NK-92 (cell line): Measurements from ENCODE around the gene ICAM2.
"Not testable (repeated sequence)": the region's sequence is repeated elsewhere in the genome, so short reads cannot be mapped to it uniquely, and the experiment has no call there.

Source experiments
- DNase-seq: peaks from one replicate; lab custom pipeline; 2025; ENCODE audit not compliant: unreplicated experiment; lab: John Stamatoyannopoulos, UW

ICAM2 gene

GRCh38 chr17:63998050-63998720 is 22.2 kb downstream of the ICAM2 start, which contains the start of gene PRR29:
Gene PRR29 (plus strand): TSS chr17:63998351. CDS start chr17:63998365, 14 bp downstream.
- DNase-seq, result no peak

DNA sequence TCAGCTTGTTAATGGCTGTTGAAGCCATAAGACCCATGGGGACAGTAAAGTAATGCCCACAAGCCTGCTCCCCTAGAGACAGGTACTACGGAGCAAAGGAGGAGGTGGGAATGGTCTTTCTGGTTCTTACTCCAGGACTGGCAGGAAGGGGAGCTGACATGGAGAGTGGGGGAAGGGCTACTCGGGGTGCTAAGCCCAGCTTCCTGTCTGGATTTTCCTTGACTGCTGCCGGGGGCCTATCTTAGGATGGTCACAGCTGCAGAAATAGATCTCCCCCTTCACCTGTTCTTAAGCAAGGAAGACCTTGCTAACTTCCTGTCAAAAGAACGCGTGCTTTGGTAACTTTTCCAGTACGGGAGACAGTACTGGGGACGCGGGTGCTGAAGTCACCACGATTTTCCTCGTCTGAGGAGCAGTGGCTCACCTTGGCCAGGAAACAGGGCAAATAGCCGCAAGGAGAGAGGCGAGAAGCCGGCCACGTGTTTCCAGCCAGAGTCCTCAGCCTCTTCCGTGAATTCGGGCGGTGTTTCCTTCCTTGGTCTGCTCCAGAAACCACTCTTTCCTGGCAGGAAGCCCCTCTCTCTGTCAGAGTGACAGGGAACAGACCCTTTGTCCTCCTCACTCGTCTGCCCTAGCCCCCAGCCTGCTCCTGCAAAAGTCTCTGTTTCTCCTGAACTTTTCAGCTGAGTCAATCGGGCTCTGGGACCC is 22.9 kb downstream of the ICAM2 start:
- no peak for DNase-seq

DNA sequence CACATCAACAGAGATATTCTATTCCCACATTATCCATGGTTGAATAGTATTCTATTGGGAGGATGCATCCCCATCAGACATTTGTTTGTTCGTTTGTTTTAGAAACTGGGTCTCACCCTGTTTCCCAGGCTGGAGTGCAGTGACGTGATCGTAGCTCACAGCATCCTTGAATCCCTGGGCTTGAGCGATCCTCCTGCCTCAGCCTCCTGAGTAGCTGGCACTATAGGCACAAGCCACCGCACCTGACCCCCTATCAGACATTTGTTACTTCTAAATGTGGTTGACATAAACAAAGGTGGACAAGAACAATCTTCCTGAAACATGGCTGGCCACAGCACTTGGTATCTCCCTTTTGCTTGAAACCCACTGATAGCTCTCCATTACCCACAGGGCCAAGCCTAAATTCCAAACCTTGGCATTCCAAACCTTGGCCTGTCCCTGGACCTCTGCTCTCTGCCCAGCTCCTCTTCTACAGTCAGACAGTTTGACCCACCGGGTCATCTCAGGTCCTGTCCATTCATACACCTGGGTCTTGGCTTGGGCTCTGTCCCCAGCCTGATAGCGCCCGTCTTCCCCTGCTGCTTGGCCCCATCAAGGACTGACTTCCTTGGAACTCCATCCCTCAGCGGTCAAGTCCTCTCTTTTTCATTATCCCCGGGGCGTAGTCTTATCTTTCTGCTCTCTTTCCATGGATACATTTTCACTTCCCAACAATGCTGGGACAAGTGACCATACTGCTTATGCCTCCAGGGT is 23.8 kb downstream of the ICAM2 start:
- no peak for DNase-seq

GRCh38 chr17:63995626-63996025 is 24.8 kb downstream of the ICAM2 start:
- no peak for DNase-seq

- DNase-seq, result no peak
Measured at GRCh38 chr17:63993368-63993985, 27.0 kb downstream of the ICAM2 start.

DNA sequence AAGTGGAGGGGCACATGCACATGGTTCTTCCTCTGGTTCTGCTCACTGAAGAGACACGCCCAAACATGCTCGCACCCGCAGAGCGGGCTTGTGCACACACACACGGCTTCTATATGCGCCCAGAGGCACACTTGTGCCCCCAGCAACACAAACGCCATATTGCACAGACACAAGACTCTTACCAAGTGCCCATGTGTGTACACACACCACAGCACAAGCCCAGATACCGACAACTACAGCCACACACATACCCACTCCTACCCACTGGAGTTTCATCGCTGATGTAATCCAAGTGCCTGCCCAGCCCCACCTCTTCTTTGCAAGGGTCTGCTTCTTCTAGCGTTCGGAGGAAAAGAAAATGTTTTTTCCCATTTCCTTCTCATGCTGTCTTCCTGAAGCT is 28.8 kb downstream of the ICAM2 start:
- DNase-seq, result no peak

DNA sequence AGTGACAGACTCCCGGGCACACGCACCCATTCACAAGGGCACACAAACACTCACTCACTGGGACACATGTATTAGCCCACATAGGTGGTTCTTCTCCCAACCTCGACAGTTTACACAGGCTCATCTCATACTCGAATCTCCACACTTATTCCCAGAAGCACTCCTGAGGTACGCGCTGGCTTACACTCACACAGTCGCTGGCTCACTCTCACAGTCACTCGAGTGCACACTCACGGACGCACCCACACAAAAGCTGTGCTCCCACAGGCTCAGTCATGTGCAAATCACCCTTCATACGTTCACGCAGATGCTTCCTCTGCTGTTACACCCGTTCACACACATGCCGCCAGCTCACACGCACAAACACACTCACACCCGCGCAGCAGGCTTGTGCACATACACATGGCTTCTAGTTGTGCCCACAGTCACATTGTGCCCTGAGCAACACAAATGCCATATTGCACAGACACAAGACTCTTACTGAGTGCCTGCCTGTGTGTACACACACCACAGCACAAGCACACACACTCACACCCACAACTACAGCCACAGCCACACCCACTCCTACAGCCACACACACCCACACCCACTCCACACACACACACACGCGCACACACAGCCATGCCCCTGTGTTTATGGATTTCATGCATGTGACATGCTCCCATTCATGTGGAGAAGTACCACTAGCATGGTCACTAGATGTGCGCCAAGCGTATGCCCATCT is 30.6 kb downstream of the ICAM2 start:
- no peak for DNase-seq

DNA sequence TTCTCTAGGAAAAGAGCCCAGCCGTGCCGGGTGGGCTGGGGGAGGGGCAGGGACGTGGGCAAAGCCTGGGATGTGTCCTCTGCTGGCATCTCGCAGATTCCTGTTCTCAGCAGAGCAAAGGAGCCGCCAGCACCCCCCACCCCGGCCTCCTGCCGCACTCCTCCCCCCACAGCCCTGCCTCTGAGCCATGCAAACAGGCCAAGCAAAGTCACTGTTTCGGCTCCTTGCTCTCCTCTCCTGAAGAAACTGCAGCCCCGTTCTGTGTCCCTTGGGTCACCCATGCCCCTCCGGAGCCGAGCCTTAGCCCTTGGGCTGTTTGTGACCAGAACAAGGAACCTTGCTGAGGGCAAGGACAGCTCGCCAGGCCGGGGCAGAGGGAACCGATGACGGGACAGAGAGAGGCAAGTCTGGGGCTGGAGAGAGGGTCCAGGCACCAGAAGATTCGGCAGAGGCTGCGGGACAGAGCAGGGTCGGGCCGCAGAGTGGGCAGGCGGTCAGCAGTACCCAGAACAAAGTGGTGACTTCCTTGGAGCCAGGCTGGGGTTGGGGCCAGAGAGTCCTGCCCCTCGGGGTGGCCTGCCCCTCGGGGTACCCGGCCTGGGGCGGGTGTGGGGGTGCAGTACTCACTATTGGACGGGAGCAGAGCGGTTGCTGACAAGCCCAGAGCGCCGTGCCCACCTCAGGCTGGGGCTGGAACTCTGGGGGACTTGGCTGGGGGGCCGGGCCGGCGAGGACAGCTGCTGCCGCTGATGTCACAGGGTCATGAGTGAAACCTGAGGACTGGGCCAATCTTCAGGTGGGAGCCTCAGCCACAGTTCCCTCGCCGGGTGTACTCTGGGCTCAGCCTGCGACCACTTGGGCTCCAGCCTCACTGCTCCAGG is 31.5 kb downstream of the ICAM2 start:
- DNase-seq, result no peak

DNA sequence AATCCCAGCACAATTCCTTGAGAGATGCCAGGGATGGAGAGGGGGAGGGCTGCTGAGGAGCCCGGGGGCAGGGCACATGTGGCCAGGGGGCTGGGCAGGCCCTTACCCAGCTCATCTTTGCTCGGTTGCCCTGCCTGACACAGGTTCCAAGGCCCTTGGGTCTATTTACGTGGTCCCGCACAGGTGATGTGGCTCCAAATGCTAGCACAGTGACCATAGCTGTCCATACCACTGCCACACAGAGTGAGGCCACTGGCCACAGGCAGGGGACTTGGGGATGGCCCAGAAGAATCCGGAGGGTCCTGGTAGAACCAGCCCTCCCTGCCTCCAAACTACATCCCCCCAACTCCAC is 32.3 kb downstream of the ICAM2 start:
- no peak for DNase-seq

- DNase-seq, result no peak
Measured at GRCh38 chr17:63987221-63988126, 33.0 kb downstream of the ICAM2 start.

GRCh38 chr17:63986821-63987220 is 33.6 kb downstream of the ICAM2 start:
- DNase-seq, result no peak

- no peak for DNase-seq
Measured at GRCh38 chr17:63985387-63986140, 34.9 kb downstream of the ICAM2 start.

DNA sequence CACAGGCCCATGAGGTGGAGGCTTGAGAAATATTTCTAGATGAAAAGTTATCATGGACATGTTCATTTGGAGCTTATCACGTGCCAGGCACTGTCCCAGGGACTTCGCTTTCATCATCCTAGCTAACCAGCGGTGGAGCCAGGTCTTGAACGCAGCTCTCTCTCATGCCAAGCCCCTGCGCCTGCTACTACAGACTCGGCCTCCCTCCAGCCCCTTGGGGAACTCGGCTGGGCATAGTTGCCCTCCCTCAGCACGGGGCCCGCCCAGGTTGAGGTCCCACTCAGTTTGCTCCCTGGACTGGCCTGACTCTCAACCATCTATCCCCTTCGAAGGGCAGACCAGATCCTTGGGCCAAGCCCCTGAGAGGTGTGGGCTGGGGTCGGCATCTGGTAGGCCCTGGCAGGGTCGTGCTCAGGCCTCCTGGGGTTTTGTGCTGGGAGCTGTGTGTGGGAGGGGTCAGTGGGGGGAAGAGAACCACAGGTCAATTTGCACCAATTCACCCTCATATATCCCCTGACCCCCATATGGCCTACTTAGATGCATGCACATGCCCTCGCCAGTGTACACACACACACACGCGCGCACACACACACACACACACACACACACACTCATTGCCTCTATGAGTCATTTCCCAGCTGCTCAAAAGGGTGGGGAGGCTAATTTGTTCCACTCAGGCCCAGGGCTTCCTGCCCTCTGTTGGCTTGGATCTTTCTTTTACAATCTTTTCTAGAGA is 35.6 kb downstream of the ICAM2 start:
- no peak for DNase-seq

DNA sequence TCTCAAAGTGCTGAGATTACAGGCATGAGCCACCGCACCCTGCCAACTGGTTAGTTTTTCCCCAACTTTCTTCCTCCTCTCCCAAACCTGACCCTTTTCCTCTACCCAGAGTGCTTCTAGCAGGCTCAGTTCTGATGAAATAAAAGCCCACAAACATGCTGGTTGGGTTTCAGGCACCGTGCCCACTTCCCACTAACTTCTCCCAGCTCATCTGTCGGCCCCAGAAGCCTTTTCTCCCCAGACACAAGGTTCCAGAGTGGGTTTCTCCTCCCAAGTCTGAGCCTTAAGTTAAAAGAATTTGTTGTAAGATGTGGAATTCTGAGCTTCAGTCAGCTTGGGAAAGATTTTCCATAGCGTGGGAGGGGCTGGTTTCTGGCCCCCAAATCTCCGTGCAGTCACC is 36.2 kb downstream of the ICAM2 start:
- no peak for DNase-seq

- DNase-seq, result no peak
Measured at GRCh38 chr17:63983320-63983719, 37.1 kb downstream of the ICAM2 start.

DNA sequence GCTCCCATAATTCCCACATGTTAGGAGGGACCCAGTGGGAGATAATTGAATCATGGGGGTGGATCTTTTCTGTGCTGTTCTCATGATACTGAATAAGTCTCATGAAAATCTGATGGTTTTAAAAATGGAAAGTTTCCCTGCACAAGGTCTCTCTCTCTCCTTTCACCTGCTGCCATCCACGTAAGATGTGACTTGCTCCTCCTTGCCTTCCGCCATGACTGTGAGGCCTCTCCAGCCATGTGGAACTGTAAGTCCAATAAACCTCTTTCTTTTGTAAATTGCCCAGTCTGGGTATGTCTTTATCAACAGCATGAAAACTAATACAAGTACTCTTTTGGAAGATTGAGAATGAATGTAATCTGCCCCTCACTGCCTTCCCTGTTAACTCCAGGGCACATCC is 37.8 kb downstream of the ICAM2 start:
- DNase-seq, result not testable (repeated sequence)
